HK-2 (cell line): ENCODE measurements around the gene SPSB4.
"Not testable (repeated sequence)": the region's sequence is repeated elsewhere in the genome, so short reads cannot be mapped to it uniquely, and the experiment has no call there.

Source experiments
- DNase-seq: peaks from one replicate; pipeline ENCODE4 v3.0.0-alpha.2; 2018; ENCODE audit not compliant: unreplicated experiment

SPSB4 gene

GRCh38 chr3:141115789-141116541 lies 64.8 kb downstream of the SPSB4 start:
- no peak for DNase-seq

DNA sequence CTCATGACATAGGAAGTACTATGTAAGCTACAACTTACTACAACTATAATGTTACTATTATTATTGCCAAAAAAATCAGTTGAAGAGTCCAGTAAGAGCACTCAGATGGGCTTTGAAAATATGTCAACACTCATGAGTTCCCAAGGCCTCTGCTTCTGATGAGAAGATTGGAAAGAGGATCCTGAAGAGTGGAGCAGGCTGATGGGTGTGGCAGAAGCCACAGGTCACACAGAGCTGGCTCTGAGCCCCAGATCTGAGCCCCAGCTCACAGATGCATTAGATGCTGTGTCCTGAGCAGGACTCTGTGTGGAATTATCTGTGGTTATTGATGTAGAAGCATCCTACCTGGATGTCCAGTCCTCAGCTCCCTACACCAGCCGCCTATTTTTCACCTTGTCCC lies 65.6 kb downstream of the SPSB4 start:
- no peak for DNase-seq

GRCh38 chr3:141117982-141118381 lies 66.8 kb downstream of the SPSB4 start:
- DNase-seq: not testable (repeated sequence)

- DNase-seq: no peak
Measured at GRCh38 chr3:141122455-141123030, 71.4 kb downstream of the SPSB4 start.

DNA sequence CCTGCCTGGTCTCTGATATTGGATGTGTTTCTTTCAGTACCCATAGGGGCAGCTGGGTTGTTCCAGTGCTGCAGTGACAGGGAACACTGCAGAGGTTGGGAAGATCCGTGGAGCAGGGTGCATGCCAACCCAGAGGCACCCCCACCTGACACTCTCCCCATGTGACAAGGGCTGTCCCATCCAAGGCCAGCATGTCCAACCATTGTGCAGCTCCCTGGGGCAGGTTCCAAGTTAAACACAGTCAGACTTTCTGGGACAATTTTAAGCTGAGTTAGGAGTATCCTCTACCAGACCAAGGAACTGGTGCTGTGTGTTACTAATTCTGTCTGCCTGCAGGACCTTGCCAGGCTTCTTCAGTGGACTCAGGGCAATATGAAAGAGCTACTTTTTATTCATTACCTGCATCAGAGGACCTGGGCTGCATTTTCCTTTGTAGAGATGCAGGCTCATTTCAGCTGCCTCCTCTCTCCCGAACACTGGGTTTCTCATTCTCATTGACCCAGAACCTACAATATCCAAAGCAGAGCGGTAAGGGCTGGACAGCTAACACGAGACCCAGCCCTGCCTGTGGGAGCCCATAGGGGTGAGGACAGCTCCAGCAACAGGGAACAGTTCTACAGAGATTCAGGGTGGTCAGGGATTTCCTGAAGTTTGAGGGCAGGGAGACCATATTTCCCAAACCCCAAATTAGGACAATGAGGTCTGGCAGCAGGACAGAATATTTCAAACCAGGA lies 72.7 kb downstream of the SPSB4 start:
- DNase-seq: no peak

- DNase-seq: no peak
Measured at GRCh38 chr3:141124715-141125114, 73.6 kb downstream of the SPSB4 start.

DNA sequence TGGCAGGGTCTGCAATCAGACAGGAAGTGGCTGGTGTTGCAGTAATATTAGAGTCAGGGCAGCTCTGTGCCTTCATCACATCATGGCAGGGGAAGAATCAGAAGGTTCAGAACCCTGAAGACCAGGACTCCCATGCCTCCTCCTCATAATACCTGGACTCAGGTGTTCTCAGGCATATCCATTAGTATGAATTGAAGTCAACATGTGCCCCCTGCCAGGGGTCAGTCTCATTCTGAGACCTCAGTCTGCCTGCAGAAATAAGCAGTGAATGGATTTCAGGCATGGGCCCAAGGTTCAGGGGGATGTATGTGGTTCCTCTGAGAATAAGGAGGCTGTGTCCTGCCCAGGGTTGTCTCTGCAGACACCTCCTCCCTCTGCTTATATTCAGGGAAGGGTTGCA lies 74.2 kb downstream of the SPSB4 start:
- DNase-seq: no peak

DNA sequence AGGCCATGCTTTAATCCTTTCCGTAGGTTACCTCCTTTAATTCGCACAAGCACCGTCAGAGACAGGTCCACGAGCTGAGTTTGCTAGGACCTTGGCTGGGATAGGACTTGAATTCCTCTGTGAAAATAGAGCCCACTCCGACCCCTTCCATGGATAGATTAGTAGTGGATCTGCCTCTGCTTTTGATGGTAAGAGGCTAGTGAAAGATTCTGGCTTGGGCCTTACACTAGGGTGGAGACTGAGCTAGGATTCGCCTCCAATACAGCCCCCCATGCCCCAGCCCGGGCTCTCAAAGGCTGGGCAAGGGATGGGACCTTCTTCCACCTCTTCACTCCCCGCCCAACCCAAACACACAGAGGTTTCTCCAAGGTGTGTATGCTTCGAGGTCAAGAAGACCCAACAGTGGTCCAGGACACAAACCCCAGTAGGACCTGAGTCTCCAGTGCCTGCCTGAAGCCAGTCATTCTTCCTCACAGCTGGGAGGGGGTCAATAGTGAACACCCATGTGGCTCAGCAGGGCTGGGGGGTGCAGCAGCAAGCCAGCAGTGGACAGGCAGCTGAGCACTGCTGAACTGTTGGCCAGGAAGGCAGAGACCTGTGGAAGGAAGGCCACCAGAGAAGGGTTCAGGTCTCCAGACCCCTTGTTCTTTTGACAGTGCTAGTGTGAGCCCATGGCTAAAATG lies 75.7 kb downstream of the SPSB4 start:
- DNase-seq: no peak

DNA sequence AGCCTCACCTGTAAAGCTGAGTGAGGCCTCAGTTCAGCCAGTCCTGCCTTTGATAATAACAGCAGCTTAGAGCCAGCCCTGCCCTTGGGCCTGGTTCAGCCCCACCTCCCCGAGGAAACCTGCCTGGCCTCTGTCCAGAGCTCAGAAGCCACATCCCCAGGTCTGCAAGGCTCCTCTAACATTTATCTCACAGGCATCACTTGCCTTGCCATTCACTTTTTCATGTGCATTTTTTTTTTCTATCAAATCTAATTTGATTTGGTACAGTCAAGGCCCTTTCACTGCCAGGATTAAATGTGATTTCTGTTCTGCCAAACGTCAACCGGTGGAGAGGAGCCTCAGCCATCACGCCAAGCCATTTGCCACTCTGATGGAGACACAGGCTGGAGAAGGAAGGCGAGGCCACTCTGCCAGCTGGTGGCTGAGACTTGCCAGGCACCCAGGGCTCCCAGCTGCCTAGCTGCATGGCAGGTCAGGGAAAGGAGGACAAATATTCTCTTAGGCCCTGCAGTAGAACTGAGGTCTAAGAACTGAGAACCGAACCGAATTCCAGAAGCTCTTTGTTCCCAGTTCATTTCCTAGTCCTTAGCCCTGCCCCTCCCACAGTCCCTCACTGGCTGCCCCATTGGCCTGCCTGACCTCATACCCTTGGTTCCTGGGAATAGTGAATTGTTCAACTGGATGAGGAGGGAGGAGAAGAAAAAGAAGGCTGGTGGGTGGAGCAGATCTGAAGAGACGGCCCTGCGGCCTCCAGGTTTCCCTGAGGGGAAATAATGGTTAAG lies 76.4 kb downstream of the SPSB4 start:
- DNase-seq: no peak

DNA sequence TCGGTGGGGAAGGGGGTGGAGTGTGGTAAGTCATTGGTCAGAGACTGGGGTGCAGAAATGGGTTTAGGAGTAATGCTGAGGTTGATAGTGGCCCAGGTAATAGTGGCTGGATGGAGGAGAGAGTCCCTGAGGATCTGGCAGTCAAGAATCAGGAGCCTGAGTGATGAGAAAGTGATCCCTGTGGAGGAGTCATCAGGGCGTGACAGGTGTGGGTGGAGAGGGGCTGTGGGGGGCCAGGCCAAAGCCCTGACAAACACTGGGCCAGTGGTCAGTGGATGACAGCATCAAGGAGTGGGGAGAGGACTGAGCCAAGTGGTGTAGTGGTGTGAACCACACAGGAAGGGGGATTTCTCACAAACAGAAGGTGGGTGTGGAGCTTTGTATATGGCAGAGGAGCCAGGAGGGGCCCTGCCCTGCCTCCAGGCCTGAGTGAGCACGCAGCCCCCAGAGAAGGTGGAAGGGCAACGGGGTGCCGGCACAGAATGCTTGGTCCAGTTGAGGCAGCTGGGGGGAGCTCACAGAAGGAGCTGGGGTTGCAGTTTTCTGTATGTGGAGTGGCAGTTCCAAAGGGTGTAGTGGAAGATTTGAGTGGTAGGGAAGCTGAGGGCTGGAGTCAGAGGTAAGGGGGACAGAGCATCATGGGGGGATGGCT lies 77.1 kb downstream of the SPSB4 start:
- DNase-seq: no peak

DNA sequence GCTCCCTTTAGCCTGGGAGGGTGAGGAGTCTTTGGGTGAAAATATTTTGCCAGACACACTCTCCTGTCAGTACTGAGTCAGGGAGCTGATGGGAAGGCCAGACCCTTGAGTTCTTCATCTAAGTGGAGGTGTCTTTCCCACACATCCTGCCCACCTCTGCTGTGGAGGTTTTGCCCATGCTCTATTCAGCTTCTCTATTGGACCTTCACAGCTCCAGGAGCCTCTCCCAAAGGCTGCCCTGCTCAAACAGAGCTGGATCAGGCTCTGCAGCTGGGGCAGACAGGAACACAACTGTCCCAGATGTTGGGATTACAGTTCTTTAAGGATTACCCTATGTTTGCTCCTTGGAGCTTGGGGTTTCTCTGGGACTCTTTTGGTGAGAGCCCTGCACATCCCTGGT lies 77.9 kb downstream of the SPSB4 start:
- no peak for DNase-seq

DNA sequence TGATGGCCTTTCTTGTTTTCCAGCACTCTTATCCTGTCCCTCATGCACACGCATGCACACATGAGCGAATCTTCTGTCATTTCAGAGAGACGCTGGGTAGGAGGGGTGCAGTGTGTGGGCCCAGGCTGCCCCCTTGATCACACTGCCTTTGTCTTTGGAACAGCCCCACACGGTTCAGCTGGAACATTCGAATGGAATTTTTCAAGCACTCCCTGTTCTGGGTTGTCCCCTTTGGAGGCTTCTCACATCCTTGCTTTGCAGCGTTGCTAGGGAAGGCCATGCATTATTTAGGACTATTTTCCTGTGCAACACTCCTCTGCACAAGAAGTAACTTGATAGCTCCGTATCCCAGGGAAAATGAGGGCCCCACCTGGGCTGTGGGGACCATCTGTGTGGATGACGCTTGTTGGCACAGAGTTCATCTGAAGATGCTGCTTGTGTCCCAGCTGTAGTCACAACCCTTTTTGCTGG lies 78.4 kb downstream of the SPSB4 start:
- no peak for DNase-seq

DNA sequence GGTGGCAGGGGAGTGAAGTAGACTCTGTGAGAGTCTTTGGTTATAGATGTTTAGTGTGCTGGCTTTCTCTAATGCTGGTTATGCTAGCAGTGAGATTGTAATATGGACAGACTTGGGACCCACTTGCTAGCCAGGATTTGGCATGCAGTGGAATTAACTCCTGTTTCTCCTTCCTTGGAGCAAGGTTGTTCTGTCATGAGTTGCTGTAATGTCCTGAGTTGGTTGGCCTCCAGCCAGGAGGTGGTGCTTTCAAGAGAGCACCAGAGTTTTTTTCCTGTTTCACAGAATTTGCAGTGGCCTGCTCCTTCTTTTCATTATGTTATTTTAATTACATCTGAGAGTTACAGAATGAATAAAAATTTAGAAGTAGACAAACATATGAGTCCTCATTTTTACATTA lies 92.4 kb downstream of the SPSB4 start:
- no peak for DNase-seq

- no peak for DNase-seq
Measured at GRCh38 chr3:141146979-141147470, 95.9 kb downstream of the SPSB4 start.

DNA sequence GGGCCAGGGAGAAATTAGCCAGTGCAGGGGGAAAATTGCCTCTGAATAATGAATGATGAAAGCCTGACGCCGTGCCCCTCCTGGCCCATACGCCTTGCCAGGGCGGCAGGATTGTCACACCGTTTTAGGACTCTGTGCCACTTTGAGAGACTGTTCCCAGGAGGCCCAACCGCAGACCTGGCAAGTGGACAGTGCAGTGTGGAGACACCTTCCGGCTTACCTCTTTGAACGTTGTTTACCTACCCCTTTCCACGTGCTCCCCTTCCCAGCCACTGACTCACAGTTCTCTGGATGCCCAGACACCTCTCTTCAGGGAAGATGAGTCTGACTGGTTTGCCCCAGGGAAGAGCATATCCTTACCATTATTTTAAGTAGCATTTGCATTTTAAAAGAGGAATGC lies 96.5 kb downstream of the SPSB4 start:
- no peak for DNase-seq

- no peak for DNase-seq
Measured at GRCh38 chr3:141148169-141148568, 97.0 kb downstream of the SPSB4 start.

DNA sequence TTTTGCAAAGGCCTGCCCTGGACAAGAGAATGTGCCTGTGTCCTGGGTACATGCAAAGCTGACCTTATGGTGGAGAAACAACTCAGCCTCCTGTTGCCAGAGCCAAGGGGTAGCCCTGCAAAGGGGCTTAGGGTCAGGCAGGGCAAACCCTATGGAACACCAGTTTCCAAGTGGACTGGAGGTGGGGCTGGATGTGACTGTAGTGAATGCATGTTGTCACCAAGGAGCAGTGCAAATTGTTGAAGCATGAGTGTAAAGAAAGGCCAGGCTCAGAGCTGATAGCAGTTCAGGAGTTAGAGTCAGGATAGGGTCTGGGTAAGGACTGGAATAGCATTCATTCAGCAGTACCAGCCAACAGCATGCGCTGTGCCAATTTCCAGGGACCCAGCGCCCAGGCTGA lies 97.6 kb downstream of the SPSB4 start:
- no peak for DNase-seq

- no peak for DNase-seq
Measured at GRCh38 chr3:141150081-141150830, 99.1 kb downstream of the SPSB4 start.

DNA sequence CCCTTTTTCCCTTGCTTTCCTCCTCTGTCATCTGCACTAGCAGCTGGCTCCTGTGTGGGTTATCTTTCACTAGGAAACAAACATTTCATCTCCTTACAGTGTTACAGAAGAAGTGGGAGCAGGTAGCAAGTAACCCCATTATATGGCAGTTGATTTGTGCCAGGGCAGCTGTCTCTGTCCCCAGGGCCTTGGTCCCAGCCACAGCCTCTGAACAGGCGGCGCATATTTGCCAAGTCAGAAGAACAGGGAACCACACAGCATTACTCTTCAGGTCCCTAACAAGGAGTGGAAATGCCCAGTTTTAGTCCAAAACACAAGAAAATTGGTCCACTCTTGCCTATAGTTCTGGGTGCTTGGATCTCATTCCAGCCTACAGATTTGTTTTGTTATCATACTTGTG lies 99.8 kb downstream of the SPSB4 start:
- no peak for DNase-seq

DNA sequence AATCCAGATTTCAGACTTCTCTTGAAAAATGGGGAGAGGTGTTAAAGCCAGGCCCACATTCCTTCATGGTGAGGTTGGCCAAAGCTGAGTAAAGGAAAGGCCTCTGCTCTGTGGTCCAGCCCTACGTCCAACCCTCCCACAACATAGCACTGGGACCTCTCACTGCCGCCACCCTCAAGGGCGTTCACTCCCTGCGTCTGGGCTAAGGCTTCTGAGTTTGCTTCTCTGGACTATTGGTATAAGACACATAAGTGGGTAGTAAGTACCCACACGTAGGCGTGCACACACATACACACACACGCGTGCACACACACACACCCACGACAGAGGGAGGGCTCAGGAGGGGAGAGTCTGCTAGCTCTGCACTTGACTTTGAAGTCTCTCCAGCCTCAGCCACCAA lies 100.3 kb downstream of the SPSB4 start:
- no peak for DNase-seq
